Stimulated activated CD8-positive, alpha-beta memory T cell treated with anti-CD3 and anti-CD28 coated beads, Interleukin-2, amount 100 ng/mL, for 1 hour (primary cell): ENCODE measurements around the gene LAMB3.

Source experiments
- DNase-seq, 2 donors: peaks; one replicate each; pipeline ENCODE4 v3.0.0-alpha.2; 2020; ENCODE audit warnings: low read depth in 2 of 2

The LAMB3 gene

GRCh38 chr1:209633335-209633997, 18.8 kb downstream of the LAMB3 start:
- no peak for DNase-seq

- no peak for DNase-seq
Observed at GRCh38 chr1:209630383-209631225, 21.6 kb downstream of the LAMB3 start.

GRCh38 chr1:209629621-209630382, 22.4 kb downstream of the LAMB3 start:
- no peak for DNase-seq

GRCh38 chr1:209628618-209629299, 23.5 kb downstream of the LAMB3 start:
- DNase-seq: no peak

- peak; percentile 48 to 50 for DNase-seq
Observed at GRCh38 chr1:209627732-209628196, 24.5 kb downstream of the LAMB3 start.

GRCh38 chr1:209627027-209627731, 25.0 kb downstream of the LAMB3 start:
- DNase-seq: no peak

GRCh38 chr1:209626346-209627026, 25.7 kb downstream of the LAMB3 start:
- DNase-seq: no peak

GRCh38 chr1:209625791-209626285, 26.4 kb downstream of the LAMB3 start:
- no peak for DNase-seq

GRCh38 chr1:209624558-209625549, 27.4 kb downstream of the LAMB3 start:
- DNase-seq: no peak

GRCh38 chr1:209622841-209623829, 29.1 kb downstream of the LAMB3 start:
- DNase-seq: no peak

GRCh38 chr1:209621741-209622655, 30.2 kb downstream of the LAMB3 start:
- no peak for DNase-seq

- DNase-seq: no peak
Observed at GRCh38 chr1:209621286-209621685, 30.9 kb downstream of the LAMB3 start.

- no peak for DNase-seq
Observed at GRCh38 chr1:209620487-209620884, 31.7 kb downstream of the LAMB3 start.

GRCh38 chr1:209619696-209620486, 32.3 kb downstream of the LAMB3 start:
- DNase-seq: no peak

GRCh38 chr1:209618756-209619420, 33.3 kb downstream of the LAMB3 start:
- no peak for DNase-seq
